Spleen (tissue), 7 donors: ENCODE data around the gene NFKBIZ.

Experiments used
- CTCF ChIP-seq, 11 experiments: fragments of 200-600 bp in 7 of 11; fragments of 450-650 bp in 4 of 11; sonication (generic) in 4 of 11; IDR thresholded peaks in 8 of 11; conservative IDR thresholded peaks in 3 of 11; 1 replicate in 7 of 11; 2 replicates in 4 of 11; pipeline versions ENCODE4 v1.4.0 to v1.8.0; 2016 to 2021; ENCODE audit warnings: antibody characterized with exemption in 11 of 11, inconsistent platforms in 4 of 11, mild to moderate bottlenecking in 1 of 11
- POLR2A ChIP-seq, 3 donors: fragments of 450-650 bp; IDR thresholded peaks; one replicate each; pipeline ENCODE4 v1.5.1; 2017; ENCODE audit warnings: antibody characterized with exemption in 3 of 3, mild to moderate bottlenecking in 1 of 3
- POLR2AphosphoS5 ChIP-seq, 3 donors: sonication (generic); formaldehyde crosslinking; IDR thresholded peaks; one replicate each; pipeline ENCODE4 v1.5.1; 2017; ENCODE audit warnings: antibody characterized with exemption in 3 of 3
- donor health status: DM: no; HTN: no; CAD: no; lungs with moderate emphysema.
- donor health status: DM: no; HTN: no; CAD: no.
- donor health status: DM: no; HTN: no; CAD: no.

- no peak for TF ChIP-seq POLR2AphosphoS5 (IDR thresholded peaks at IDR 0.05)
- no peak for TF ChIP-seq CTCF (IDR thresholded peaks at IDR 0.05 in 8 of 11, conservative IDR thresholded peaks at IDR 0.05 in 3 of 11)
- no peak for TF ChIP-seq POLR2A (IDR thresholded peaks at IDR 0.05)
Measured at GRCh38 chr3:101897013-101897412, 47.7 kb downstream of the NFKBIZ start.
